GM18517 (cell line): ENCODE measurements around the gene LHX3.

Experiments used
- ATAC-seq: cut with Tn5 transposase; IDR thresholded peaks from one replicate; pipeline ENCODE4 v1.9.1; 2021; ENCODE audit warnings: mild to moderate bottlenecking, moderate library complexity; ENCODE audit not compliant: unreplicated experiment

The LHX3 gene

DNA sequence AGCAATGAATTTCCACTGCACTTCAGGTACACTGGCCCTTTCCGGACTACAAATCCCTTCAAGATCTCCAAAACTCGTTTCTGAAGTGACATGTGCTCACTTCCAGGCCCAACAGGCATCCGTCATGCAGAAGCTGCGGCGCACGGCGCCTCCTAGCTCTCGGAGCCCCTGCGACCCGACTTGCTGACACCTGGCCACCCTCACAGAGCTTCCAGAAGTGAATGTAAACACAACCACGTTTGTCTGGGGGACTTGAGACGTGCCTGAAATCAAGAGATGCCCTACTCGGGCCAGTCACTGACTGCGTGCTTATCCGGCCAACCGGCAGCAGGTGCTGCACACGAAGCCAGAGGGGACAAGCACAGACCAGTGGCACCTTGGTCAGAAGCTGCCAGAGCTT is 4.9 kb upstream of the LHX3 start:
- ATAC-seq: no peak

DNA sequence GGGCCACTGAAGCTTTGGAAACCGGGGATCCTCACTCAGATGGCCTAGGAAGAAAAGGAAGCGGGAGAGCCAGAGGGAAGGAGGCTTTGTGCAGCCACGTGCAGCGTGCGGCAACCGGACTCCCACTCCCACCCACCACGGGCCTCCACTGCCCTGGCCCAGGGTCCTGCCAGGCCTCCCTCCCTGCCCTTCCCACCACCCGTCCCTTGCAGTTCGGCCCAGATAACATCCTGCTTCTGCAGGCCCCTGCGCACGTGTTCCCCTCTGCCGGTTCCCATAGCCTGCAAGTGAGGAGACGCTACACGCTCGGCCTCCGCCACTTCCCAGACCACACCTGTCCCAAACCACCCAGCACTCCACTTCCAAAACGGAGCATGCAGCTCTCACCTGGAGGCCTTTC is 4.3 kb upstream of the LHX3 start:
- no peak for ATAC-seq

DNA sequence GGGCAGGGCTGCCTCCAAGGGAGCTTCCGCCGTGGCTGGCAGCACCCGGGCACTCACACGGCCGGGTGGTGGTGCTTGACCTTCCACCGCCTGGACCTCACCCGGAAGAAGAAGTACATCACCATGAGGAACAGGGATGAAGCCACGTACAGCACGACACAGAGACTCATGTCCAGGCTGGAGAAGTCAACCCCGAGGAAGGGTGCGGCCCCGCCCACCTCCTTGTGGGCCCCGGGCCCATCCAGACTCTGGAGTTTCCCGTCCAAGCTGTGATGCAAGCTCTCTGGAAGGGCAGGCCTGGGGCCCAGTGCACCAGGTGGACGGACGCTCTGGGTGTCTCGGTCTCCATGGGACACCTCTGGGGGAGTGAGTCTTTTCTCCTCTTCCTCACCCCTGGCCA is 3.7 kb upstream of the LHX3 start:
- ATAC-seq: no peak

DNA sequence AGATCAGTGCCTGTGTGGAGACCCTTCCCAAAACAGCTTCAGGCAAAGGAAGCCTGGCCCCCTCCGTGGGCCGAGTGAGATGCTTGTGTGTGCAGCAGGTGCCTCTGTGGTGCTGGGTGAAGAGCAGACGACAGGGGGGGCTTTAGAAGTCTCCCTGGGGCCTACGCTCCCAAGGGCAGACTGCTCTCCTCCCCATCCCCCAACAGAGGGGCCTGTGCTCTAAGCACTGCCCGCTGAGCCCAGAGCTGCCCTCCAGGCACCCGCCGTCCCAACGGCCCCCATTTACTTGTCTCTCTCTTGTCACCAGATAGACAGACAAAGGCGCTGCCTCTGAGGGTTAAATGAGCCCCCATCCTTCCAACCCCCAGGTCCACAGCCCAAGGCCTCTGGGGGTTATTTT is 2.7 kb upstream of the LHX3 start:
- no peak for ATAC-seq

DNA sequence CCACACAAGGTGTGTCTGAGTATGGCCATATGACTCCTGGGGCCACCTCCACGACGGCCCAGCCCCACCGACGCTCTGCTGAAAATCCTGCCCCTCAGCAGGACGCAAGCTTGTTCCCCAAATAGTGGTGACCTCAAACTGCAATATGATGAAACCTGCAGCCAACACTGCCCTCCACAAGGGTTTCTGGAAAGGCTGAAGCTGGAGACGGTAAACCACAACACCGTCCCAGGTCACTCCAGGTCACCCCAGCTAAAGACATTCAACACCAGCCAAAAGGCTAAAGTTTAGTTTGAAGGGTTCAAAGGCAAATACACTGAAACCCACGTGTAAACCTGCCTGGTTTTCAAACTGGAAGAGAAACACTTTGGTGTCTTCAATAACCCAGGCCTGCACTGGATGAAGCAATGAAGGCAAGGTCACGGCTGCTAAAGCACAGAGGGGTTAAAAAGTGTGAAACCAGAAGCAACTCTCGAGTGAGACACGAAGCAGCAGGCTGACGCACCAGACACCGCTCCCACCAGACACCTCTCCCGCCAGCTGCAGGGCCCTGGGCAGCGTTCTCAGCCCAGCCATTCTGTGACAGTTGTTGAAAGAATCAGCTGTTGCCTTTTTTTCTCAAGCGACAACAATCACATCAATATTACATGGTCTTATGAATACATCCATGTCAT is 1.8 kb upstream of the LHX3 start:
- ATAC-seq: no peak

DNA sequence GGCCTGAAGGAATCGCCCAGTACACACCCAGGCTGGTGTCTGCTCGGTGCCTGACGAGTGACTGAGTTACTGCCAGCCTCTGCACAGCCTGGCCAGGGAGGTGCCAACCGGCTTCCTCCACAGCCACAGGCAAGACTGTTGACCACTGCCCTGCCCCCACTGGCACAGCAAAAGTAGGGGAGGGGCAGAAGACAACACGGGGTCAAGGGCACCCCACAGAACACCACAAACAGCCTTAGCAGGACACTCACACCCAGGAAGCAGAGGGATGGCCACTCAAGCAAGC is 722 bp upstream of the LHX3 start:
- ATAC-seq: no peak

DNA sequence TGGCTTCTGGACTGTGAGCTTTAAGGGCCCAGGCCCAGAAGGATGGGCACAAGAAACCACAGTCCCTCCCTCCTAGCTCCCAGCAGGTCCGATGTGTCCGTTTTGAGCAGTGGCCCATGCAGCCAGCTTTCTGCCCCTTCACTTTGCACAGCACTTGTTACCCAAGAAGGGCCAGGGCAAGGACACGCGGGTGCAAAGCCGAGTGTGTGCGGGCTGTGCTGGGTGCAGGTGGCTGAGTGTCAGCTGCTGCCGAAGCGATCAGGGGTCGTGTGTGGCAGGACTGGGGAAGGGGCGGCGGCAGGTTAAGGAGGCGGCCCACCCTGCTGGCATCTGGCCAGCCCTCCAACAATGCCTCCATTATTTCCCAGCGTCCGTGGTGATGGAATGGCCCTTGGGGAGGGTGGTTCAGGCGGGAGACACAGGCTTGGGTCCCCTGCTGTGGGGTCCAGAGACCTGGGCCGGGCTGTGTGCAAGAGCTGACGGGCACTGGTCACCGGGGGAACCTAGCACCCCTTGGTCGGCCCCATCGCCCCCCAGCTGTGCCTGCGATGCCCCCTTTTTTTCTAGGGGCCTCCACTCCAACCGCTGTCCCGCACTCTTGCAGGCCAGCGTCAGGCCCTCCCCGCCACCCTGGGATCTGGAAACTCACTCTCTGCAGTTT is 653 bp downstream of the LHX3 start:
- ATAC-seq: no peak

DNA sequence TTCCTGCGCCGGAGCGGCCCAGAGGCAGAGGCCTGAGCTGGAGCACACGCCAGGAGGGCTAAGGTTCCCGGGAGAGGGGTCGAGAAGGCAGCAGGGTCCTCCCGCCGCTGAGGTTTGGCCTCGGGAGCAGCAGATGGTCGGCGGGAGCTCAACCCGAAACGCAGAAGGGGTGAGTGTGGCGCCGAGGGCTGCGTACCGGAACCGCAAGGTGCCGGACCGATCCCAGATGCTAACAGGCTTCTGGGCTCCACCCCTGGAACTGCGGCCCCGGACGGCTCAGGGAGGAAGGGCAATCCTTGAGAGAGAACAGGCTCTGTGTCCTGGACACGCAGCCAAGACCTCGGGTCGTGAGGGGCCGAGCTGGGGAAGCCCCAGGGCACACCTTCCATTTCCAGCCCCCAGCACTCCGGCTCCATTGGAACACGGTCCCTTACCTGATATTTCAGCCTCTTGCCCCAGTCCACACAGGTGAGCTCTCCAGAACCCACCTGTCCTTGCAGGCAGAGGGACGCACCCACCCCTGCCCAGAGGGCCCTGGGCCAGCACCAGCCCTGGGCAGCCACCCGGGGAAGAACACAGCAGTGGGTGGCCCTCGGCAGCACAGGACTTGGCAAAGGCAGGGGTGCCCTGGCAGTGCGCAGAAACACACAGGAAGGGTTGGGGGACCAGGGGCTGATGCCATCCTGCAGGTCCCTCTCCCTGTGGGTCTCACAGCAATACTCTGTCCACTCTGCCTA is 1.4 kb downstream of the LHX3 start:
- no peak for ATAC-seq

DNA sequence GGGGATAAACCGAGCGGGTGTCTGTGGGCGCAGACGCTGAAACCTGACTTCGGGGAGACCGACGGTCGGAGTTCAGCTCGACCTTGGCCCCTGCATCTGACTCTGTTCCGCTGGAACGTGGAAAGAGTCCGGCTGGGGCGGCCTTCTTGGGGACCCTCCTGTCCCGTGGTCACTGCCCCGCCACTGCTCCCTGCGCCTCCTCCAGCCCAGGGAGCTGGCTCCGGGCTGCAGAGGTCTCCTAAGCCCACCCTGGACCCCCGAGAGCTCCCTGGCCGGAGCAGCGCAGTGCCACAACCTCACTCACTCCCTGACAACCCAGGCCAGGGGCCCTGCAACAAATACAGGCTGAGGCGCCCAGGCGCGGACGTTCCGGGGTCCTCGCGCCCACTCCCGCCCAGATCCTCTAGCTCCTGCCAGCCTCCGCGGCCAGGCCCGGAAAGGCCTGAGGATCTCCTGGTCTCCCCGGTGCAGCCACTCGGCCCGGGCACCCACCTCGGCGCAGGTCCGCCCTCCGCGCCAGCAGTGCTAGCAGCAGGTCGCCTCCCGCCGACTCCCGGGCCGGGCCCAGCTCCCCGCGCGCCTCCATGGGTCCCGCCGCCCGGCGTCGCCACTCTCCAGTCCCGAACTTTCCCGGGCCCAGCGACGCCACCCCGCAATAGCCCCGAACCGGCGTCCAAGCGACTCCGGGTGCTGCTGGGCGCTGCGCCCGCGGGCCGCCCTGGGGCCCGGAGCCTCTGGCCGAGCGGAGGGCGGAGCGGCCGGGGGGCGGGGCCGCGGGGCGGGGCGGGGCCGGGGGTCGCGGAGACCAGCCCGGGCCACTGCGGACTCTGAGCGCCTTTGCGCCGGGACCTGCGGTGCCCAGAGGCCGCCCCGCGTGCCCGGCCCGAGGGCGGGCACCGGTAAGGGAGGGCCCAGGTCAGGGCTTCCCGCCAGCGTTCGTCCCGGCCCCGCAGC is 2.2 kb downstream of the LHX3 start:
- no peak for ATAC-seq

DNA sequence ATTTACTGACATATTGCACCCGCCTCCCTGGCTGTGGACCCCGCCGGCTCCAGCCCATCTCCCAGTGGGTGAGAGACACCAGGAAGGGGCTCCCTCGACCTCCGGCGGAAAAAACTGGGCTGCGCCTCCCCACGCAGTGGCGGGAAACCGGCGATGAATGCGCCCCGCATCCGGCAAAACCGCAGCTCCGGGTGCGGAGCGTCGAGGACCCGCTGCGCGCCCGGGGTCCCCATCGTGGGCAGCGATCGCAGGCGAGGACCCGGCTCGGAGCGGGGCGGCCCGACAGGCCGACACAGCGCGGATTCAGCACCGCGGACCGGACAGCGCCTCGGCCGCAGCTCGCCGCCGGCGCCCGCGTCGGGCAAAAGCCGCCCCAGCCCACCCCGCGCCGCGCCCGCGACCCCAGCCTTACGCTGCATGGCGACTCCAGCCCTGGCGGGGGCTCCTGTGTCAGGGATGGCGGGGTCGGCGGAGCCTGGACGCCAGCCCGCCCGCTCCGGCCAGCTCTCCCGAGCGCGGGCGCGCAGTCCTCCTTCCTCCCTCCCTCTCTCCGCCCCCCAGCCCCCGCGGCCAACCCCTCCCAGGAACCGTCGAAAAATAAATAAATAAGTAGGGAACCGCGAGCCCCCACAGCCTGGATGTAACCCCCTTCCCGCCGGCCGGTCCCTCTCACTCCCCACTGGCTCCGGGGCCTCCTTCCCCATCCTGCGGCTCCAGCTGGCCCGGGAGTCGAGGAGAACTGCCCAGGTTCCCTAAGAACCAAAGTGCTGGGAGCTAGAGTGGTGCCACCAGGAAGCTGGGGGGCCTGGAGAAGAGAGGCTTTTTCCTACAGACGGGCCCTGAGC is 3.1 kb downstream of the LHX3 start:
- no peak for ATAC-seq

DNA sequence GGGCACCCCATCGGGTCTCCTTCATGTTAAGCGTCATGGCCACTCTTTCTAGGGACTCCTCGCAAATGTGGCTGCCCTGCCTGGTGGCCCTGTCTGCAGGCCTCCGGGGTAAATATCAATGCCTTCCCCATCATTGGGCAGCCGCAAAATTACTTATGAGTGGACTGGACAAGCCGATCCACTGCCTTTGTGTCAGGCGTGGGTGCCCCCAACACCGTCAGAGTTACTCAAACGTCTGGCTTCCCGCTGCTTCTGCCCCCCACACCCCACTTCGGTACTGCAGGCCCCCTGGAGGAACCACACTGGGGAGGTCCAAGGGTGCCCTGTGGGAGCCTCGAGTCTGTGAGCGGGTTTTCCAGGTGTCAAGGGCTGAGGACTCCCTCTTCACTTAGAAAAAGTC is 3.8 kb downstream of the LHX3 start:
- no peak for ATAC-seq

DNA sequence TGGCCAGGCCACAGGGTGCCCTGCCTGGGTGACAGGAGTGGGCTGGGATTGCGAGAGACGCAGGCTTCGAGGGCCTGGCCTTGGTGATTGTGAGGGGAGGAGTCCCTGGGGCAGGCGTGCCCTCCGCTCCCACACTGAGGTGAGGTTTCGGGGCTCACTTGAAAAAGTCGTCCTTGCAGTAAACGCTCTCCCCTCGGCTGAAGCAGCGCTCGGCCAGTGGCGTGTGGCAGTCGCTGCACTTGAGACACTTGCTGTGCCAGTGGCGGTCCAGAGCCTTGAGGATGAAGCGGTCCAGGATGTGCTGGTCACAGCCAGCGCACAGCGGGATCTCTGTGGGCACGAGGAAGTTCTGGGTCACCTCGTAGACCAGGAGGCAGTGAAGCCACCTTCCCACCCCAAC is 4.5 kb downstream of the LHX3 start:
- ATAC-seq: no peak

DNA sequence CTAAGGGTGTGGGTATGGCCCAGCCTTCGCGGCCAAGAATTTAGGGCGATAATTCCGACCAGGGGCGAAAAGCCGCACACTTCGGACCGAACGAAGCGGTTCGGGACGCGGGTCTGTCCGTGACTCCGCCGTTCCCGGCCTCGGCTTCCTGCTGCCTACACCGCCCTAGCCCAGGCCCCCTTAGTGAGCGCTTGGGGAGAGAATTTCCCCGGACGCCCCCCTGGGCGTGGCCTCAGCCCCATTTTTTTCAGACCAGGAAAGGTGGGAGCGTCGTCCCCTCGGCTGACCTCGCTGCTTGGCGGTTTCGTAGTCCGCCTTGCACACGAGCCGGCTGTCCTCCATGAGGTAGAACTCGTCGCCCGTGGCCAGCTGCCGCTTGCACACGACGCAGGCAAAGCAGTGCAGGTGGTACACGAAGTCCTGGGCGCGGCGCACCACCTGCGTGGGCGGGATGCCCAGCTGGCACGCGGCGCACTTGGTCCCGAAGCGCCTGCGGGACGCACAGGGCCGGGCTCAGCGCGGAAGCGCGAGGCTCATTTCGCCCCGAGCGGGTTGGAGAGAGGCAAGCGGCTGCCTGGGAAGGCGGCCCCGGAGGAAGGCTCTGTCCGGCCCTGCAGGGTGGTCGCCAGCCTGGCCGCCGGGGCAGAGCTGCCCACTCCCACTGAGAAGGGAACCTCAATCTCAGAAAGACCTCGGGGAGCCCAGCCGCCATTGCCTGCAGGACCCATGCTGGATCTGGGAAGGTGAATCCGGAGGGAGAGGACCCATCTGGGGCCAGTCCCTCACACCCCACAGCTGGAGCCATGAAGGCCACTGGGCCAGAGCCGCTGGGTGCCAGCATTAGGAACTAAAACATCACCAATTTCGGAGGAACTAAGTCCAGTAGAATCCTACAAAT is 5.3 kb downstream of the LHX3 start:
- ATAC-seq: no peak

DNA sequence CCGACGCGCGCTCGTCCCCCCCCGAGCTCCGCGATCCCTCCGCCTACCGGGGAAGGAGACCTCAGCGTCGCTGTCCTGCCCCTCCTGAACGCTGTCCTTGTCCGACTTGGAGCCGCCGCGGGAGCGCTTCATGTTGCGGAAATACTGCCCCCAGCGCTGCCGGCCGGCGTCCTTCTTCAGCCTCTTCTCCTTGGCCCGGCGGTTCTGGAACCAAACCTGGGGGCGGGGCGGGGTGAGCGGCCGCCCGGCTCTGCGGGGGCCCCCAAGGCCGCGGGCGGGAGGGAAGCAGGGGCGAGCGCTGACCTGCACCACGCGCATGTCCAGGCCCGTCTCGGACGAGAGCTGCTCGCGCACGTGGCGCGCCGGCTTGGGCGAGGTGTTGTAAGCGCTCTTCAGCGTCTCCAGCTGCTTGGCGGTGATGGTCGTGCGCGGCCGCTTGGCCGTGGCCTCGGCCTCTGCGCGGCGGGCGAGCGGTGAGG is 6.3 kb downstream of the LHX3 start:
- no peak for ATAC-seq

DNA sequence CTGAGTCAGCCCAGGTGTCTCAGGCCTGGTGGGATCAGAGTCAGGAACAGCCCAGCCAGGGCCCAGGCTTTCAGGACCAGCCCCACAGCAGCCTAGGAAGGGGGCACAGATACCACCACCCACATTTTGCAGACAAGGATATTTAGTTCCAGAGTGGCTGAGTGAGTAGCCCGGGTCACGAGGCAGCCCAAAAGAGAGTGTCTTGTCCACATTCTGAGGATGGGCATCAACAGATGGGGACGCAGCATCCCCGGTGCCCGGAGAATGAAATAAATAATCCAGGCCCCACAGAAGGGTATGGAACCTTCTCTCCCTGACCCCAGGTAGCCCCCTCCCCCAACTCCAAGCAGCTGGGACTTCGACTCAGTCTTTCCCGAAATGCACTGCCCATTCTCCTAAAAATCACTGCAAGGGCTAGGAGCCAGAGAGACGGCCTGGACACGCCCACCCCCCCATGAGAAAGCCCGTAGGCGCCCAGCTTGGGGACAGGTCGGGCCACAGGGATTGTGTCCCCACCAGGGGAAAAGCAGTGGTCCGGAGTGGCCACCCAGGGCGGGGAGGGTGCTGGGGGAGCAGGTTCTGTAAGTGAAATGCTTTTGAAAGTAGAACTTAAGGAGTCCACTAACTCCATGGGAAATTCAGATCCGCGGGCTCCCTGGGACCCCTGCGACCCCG is 6.9 kb downstream of the LHX3 start:
- ATAC-seq: no peak

DNA sequence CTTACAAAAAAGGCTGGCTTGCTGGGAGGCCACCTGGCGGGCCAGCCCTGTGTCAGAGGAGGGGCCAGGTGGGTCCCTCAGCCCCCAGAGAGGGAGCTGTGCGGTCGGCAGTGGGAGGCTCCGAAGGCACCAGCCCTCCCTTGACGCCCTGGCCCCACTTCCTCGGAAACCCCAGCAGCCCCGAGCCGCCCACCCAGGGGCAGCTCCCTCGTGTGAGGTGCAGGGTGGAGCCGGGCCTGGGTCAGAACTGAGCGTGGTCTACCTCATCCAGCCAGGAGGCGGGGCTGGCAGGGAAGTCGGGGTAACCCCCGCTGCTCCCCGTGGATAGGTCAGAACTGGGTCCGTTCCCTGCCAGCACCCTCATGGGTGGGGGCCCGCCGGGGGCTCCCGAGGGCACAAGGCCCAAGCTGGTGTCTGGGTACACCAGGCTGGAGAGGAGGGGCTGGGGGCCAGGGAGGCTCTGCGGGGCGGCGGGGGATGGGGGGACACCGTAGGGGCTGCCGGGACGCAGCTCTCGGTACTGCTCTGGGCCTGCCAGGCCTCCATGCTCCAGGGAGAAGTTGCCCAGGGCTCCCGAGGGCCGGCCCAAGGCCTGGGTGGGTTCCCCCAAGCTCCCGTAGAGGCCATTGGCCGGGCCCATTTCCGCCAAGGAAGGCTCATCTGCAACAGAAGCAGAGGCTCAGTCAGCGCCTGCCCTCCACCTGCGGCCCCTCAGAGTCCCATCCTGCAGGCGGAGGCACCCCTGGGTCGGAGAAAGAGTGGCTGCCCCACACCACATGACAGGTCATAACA is 7.6 kb downstream of the LHX3 start:
- ATAC-seq: no peak

DNA sequence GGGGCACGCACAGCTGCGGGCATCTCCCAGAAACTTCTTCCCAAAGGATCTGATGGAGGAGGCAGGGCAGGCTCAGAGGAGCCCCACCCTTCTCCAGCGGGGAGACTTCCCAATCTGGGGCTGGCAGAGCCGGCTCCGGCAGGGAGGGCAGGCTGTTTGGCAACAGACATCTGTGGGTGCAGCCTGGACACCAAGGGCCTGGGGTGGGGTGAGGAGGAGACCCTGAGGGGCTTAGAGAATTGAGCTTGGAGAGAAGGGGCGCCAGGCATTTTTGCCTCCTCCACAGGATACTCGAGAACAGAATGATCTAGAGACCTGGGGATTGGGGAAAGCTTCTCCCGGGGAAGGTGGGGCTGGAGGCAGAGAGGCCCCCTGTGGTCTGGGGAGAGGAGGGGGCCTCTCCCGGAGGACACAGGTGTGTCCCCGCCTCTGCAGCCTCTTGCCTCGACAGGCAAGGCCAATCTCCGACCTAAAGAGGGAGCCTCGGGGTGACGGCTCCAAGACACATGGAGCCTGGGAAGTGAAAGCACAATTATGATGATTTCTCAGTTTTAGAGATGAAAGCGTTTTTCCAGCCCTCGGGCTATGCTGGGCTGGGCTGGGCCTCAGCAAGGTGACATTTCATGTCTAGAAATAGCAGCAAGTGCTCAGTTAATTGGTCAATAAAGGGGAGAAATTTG is 8.4 kb downstream of the LHX3 start:
- ATAC-seq: no peak
